SK-N-SH treated with all-trans-retinoic acid at 6 μM for 48 hours (cell line): Measurements from ENCODE around the gene PRKCE.

ENCODE experiments used
- ATAC-seq: fragments of 200-7000 bp; cut with Tn5 transposase; 3 replicates; pipeline ENCODE4 v1.9.1; 2020; ENCODE audit warnings: mild to moderate bottlenecking, moderate library complexity
- ARNTL ChIP-seq: fragments of 450-650 bp; formaldehyde crosslinking; IDR thresholded peaks from 2 replicates; pipeline ENCODE4 v1.5.0; 2020; ENCODE audit warnings: low read depth, mild to moderate bottlenecking, moderate library complexity, borderline replicate concordance
- BACH2 ChIP-seq: fragments of 250-450 bp; sonication (Bioruptor Pico); IDR thresholded peaks from 2 replicates; pipeline ENCODE4 v1.9.0; 2021; ENCODE audit warnings: mild to moderate bottlenecking, borderline replicate concordance
- CSDC2 ChIP-seq: fragments of 250-450 bp; sonication (Bioruptor Pico); IDR thresholded peaks from 2 replicates; pipeline ENCODE4 v1.5.0; 2020; ENCODE audit warnings: mild to moderate bottlenecking, moderate library complexity
- ESRRG ChIP-seq: fragments of 250-450 bp; sonication (Bioruptor Pico); IDR thresholded peaks from 2 replicates; pipeline ENCODE4 v1.6.1; 2021; ENCODE audit warnings: mild to moderate bottlenecking
- GLIS3 ChIP-seq: fragments of 250-450 bp; sonication (Bioruptor Pico); IDR thresholded peaks from 2 replicates; pipeline ENCODE4 v1.5.0; 2020; ENCODE audit warnings: mild to moderate bottlenecking, moderate library complexity
- ISL1 ChIP-seq: fragments of 250-450 bp; sonication (Bioruptor Pico); IDR thresholded peaks from 2 replicates; pipeline ENCODE4 v2.1.2; 2022; ENCODE audit warnings: mild to moderate bottlenecking, moderate library complexity
- OSR1 ChIP-seq: fragments of 250-450 bp; sonication (Bioruptor Pico); IDR thresholded peaks from 2 replicates; pipeline ENCODE4 v1.8.0; 2022; ENCODE audit warnings: moderate library complexity, mild to moderate bottlenecking, inconsistent platforms
- PPARA ChIP-seq: fragments of 250-450 bp; sonication (Bioruptor Pico); IDR thresholded peaks from 2 replicates; pipeline ENCODE4 v1.5.0; 2020; ENCODE audit warnings: mild to moderate bottlenecking, borderline replicate concordance
- SNAI2 ChIP-seq: fragments of 250-450 bp; sonication (Bioruptor Pico); IDR thresholded peaks from 2 replicates; pipeline ENCODE4 v1.5.0; 2020; ENCODE audit warnings: mild to moderate bottlenecking, moderate library complexity
- TCF4 ChIP-seq: fragments of 250-450 bp; sonication (Bioruptor Pico); IDR thresholded peaks from 2 replicates; pipeline ENCODE4 v1.8.0; 2021; ENCODE audit warnings: mild to moderate bottlenecking, moderate library complexity, borderline replicate concordance
- TOX ChIP-seq: fragments of 250-450 bp; sonication (Bioruptor Pico); IDR thresholded peaks from 2 replicates; pipeline ENCODE4 v1.8.0; 2021; ENCODE audit warnings: mild to moderate bottlenecking, moderate library complexity, borderline replicate concordance
- ZC3H10 ChIP-seq: fragments of 250-450 bp; sonication (Bioruptor Pico); IDR thresholded peaks from 2 replicates; pipeline ENCODE4 v1.5.1; 2021; ENCODE audit warnings: mild to moderate bottlenecking, moderate library complexity
- ZFP3 ChIP-seq: fragments of 250-450 bp; sonication (Bioruptor Pico); IDR thresholded peaks from 2 replicates; pipeline ENCODE4 v1.5.0; 2020; ENCODE audit warnings: mild to moderate bottlenecking, moderate library complexity
- ZNF565 ChIP-seq: fragments of 450-650 bp; formaldehyde crosslinking; conservative IDR thresholded peaks from 2 replicates; pipeline ENCODE4 v1.5.0; 2020; ENCODE audit warnings: low read depth, mild to moderate bottlenecking, moderate library complexity
- ZNF70 ChIP-seq: fragments of 450-650 bp; formaldehyde crosslinking; IDR thresholded peaks from 2 replicates; pipeline ENCODE4 v1.5.0; 2020; ENCODE audit warnings: mild to moderate bottlenecking, moderate library complexity
- ZNF8 ChIP-seq: fragments of 450-650 bp; formaldehyde crosslinking; IDR thresholded peaks from 2 replicates; pipeline ENCODE4 v1.5.0; 2020; ENCODE audit warnings: mild to moderate bottlenecking, moderate library complexity
- TF ChIP-seq, protein P1 (sequence below): fragments of 250-450 bp; sonication (Bioruptor Pico); IDR thresholded peaks from 2 replicates; pipeline ENCODE4 v1.8.0; 2020; ENCODE audit warnings: mild to moderate bottlenecking, moderate library complexity, borderline replicate concordance
- TF ChIP-seq, protein P2 (sequence below): fragments of 250-450 bp; sonication (Bioruptor Pico); IDR thresholded peaks from 2 replicates; pipeline ENCODE4 v1.5.1; 2021; ENCODE audit warnings: mild to moderate bottlenecking, moderate library complexity
- TF ChIP-seq, protein P3 (sequence below): fragments of 250-450 bp; sonication (Bioruptor Pico); IDR thresholded peaks from 2 replicates; pipeline ENCODE4 v1.5.0; 2020; ENCODE audit warnings: mild to moderate bottlenecking, moderate library complexity
- TF ChIP-seq, protein P4 (sequence below): fragments of 250-450 bp; sonication (Bioruptor Pico); IDR thresholded peaks from 2 replicates; pipeline ENCODE4 v1.8.0; 2021; ENCODE audit warnings: low read depth, mild to moderate bottlenecking, moderate library complexity, borderline replicate concordance

PRKCE gene

DNA sequence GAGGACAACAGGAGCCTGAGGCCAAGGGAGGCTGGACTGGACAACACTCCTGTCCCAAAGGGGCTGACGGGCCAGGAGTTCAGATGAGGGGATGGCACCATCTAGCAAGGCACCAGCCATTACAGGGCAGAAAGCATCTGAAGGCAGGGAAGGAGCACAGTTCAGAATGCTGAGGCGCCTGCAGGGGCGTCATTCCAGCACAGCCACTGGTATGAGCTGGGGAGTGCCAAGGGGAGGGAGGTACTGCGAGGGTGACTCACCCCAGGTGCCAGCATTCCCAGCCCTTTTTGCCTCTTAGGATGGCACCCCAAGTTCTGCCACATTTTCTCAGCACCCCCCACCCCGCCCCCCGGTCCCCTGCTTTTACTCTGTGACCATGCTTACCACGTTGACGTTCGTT lies 515.9 kb downstream of the PRKCE start:
- TF ChIP-seq GLIS3 (no peak), CSDC2 (CRISPR knock-in tag) (no peak), TOX (CRISPR knock-in tag) (no peak), ZC3H10 (CRISPR knock-in tag) (no peak), SNAI2 (no peak), BACH2 (no peak), ZNF8 (CRISPR knock-in tag) (no peak), OSR1 (CRISPR knock-in tag) (no peak), TCF4 (CRISPR knock-in tag) (no peak)
- TF ChIP-seq, protein P1, sequence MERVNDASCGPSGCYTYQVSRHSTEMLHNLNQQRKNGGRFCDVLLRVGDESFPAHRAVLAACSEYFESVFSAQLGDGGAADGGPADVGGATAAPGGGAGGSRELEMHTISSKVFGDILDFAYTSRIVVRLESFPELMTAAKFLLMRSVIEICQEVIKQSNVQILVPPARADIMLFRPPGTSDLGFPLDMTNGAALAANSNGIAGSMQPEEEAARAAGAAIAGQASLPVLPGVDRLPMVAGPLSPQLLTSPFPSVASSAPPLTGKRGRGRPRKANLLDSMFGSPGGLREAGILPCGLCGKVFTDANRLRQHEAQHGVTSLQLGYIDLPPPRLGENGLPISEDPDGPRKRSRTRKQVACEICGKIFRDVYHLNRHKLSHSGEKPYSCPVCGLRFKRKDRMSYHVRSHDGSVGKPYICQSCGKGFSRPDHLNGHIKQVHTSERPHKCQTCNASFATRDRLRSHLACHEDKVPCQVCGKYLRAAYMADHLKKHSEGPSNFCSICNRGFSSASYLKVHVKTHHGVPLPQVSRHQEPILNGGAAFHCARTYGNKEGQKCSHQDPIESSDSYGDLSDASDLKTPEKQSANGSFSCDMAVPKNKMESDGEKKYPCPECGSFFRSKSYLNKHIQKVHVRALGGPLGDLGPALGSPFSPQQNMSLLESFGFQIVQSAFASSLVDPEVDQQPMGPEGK (CRISPR knock-in tag): no peak
- no peak for ATAC-seq

DNA sequence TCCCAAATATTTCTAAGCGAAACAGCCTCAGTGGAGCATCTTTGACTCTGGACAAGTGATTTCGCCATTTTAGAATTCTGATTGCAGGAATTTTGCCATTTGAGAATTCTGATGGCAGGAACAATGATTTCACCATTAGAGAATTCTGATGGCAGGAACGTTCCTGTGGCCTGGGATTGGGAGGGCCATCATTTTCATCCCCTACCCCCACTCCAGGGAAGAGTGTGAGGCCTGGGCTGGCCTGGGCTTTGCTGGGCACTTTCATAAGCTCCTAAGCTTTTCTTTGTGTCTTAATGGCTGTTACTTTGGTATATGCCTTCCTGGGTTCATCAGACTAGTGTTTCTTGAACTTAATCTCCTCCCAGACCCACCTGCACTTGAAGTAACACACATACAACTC lies 516.4 kb downstream of the PRKCE start:
- TF ChIP-seq, protein P2, sequence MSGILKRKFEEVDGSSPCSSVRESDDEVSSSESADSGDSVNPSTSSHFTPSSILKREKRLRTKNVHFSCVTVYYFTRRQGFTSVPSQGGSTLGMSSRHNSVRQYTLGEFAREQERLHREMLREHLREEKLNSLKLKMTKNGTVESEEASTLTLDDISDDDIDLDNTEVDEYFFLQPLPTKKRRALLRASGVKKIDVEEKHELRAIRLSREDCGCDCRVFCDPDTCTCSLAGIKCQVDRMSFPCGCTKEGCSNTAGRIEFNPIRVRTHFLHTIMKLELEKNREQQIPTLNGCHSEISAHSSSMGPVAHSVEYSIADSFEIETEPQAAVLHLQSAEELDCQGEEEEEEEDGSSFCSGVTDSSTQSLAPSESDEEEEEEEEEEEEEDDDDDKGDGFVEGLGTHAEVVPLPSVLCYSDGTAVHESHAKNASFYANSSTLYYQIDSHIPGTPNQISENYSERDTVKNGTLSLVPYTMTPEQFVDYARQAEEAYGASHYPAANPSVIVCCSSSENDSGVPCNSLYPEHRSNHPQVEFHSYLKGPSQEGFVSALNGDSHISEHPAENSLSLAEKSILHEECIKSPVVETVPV (CRISPR knock-in tag): no peak
- TF ChIP-seq, protein P1 (CRISPR knock-in tag): no peak
- TF ChIP-seq, protein P3, sequence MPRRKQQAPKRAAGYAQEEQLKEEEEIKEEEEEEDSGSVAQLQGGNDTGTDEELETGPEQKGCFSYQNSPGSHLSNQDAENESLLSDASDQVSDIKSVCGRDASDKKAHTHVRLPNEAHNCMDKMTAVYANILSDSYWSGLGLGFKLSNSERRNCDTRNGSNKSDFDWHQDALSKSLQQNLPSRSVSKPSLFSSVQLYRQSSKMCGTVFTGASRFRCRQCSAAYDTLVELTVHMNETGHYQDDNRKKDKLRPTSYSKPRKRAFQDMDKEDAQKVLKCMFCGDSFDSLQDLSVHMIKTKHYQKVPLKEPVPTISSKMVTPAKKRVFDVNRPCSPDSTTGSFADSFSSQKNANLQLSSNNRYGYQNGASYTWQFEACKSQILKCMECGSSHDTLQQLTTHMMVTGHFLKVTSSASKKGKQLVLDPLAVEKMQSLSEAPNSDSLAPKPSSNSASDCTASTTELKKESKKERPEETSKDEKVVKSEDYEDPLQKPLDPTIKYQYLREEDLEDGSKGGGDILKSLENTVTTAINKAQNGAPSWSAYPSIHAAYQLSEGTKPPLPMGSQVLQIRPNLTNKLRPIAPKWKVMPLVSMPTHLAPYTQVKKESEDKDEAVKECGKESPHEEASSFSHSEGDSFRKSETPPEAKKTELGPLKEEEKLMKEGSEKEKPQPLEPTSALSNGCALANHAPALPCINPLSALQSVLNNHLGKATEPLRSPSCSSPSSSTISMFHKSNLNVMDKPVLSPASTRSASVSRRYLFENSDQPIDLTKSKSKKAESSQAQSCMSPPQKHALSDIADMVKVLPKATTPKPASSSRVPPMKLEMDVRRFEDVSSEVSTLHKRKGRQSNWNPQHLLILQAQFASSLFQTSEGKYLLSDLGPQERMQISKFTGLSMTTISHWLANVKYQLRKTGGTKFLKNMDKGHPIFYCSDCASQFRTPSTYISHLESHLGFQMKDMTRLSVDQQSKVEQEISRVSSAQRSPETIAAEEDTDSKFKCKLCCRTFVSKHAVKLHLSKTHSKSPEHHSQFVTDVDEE (CRISPR knock-in tag): no peak
- ATAC-seq: no peak

DNA sequence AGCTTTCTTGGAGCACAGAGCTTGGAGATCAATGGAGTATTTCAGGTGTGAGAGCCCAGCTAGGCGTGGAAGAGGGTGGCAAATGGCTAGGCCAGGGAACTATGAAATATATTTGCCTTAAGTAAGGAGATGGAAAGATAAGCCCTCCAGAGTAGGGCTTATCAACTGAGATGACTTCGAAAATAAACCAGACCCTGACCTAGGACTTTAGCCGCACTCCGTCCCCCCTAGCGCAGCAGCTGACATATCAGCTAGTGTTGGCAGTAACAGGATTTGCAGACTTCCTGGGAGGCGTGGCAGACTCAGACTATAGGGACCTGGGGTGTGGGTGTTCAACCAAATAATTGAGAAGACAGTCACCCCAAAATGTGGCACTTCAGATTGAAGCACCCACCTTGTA lies 518.0 kb downstream of the PRKCE start:
- no peak for TF ChIP-seq ARNTL (CRISPR knock-in tag)
- ATAC-seq: no peak

DNA sequence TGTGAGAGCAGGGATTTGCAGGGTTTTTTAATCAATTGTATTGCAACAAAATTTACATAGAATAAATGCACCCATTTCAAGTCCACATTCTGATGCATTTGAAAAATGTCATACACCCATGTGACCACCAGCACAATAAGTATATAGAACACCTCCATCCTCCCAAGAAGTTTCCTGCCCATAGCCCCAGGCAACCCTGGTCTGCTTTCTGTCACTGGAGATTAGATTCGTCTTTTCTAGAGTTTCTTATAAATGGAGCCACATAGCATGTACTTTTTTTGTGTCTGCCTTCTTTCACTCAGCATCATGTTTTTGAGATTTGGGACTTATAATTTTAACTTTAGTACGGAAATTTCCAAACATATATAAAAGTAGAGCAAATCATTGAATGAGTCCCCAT lies 518.6 kb downstream of the PRKCE start:
- no peak for TF ChIP-seq TCF4 (CRISPR knock-in tag)
- TF ChIP-seq, protein P4, sequence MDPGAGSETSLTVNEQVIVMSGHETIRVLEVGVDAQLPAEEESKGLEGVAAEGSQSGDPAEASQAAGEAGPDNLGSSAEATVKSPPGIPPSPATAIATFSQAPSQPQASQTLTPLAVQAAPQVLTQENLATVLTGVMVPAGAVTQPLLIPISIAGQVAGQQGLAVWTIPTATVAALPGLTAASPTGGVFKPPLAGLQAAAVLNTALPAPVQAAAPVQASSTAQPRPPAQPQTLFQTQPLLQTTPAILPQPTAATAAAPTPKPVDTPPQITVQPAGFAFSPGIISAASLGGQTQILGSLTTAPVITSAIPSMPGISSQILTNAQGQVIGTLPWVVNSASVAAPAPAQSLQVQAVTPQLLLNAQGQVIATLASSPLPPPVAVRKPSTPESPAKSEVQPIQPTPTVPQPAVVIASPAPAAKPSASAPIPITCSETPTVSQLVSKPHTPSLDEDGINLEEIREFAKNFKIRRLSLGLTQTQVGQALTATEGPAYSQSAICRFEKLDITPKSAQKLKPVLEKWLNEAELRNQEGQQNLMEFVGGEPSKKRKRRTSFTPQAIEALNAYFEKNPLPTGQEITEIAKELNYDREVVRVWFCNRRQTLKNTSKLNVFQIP: no peak
- TF ChIP-seq ZFP3: no peak
- TF ChIP-seq, protein P2 (CRISPR knock-in tag): no peak
- TF ChIP-seq ZNF565 (CRISPR knock-in tag): no peak
- TF ChIP-seq ISL1 (CRISPR knock-in tag): no peak
- TF ChIP-seq GLIS3: no peak
- no peak for TF ChIP-seq SNAI2
- no peak for TF ChIP-seq CSDC2 (CRISPR knock-in tag)
- TF ChIP-seq, protein P3 (CRISPR knock-in tag): no peak
- no peak for TF ChIP-seq ESRRG
- no peak for TF ChIP-seq BACH2
- TF ChIP-seq PPARA: no peak
- TF ChIP-seq ZC3H10 (CRISPR knock-in tag): no peak
- no peak for TF ChIP-seq ZNF70
- no peak for TF ChIP-seq ARNTL (CRISPR knock-in tag)
- peak; percentile 5; the same call in 1 of the 3 replicates for ATAC-seq
